ENCODE results near the gene OTULINL.

The OTULINL gene

DNA sequence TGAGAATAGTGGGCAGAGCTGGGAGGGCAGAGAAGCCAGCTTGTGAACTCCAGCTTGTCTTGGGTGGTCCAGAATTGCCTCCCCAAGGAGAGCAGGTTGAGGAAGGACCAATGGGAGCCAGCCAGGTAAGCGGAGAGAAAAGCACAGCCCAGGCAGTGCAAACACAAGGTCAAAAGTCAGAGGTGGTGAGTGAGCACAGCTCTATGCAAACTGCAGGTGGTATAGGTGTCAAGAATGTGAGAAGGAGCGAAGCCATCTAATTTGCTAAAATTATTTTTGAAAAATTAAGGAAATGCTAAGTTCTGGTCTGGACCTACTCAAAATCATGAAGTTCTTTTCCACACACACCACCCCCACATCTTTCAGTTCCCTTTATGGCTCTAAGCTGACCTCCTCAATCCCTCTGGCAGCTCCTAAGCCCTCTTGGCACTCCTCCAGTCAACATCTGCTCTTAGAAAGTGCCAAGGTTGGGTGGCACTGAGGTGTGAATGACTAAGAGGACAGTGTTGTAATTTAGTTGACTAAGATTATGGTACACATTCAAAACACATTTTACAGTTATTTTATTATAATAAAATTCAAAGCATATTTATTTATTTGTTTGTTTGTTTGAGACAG lies 6.6 kb upstream of the OTULINL start:
- WGBS: 94% methylated on average over 1 of the region's 2 CpGs
- H2AK5ac ChIP-seq (ENCODE audit: low read length, severe bottlenecking): no peak overlapping the region

GRCh38 chr5:14576206-14576605 lies 5.4 kb upstream of the OTULINL start:
- Histone ChIP-seq H3K4me3 (ENCODE audit: insufficient read depth in 1 of 2, low read depth in 1 of 2, low read length in 2 of 2) (no peak overlapping the region), H4K8ac (ENCODE audit: low read length) (no peak overlapping the region), H2BK15ac (ENCODE audit: low read depth, poor library complexity, severe bottlenecking) (no peak overlapping the region), H3K18ac (ENCODE audit: low read depth in 1 of 2, low read length in 2 of 2) (no peak overlapping the region), H2BK5ac (ENCODE audit: low read depth, low read length, poor library complexity, severe bottlenecking) (no peak overlapping the region), H2BK12ac (ENCODE audit: low read length in 2 of 2) (no peak overlapping the region), H3K9me3 (ENCODE audit: control insufficient read depth, low read length) (peaks cover 3% of the 10 kb centered on the region), H2BK120ac (ENCODE audit: low read depth, low read length) (no peak overlapping the region), H3K4me2 (ENCODE audit: low read length, poor library complexity, severe bottlenecking) (no peak overlapping the region), H3K4ac (ENCODE audit: low read depth in 1 of 2, low read length in 2 of 2) (no peak overlapping the region), H2AFZ (ENCODE audit: low read depth, low read length) (no peak overlapping the region), H3K27ac (ENCODE audit: low read length, poor library complexity, severe bottlenecking) (no peak overlapping the region), H3K9ac (ENCODE audit: low read length) (no peak overlapping the region), H3K14ac (ENCODE audit: low read length in 2 of 2) (no peak overlapping the region), H3K23ac (ENCODE audit: low read length in 2 of 2) (no peak overlapping the region), H3K79me1 (replicated peaks; ENCODE audit: low read length, poor library complexity, severe bottlenecking) (no peaks in the 10 kb centered on the region), H2AK5ac (ENCODE audit: low read length, severe bottlenecking) (no peak overlapping the region), H3K4me1 (ENCODE audit: control insufficient read depth, insufficient read depth, low read depth, low read length) (peaks cover under 1% of the 10 kb centered on the region), H3K27me3 (ENCODE audit: control insufficient read depth in 1 of 2, insufficient read depth in 1 of 2, low read length in 2 of 2) (peaks cover 16 to 40% of the 10 kb centered on the region in 2 experiments), H4K91ac (ENCODE audit: low read length) (no peak overlapping the region), H3K36me3 (ENCODE audit: control insufficient read depth in 1 of 2, insufficient read depth in 2 of 2, low read depth in 1 of 2, low read length in 2 of 2) (no peaks in the 10 kb centered on the region)
- DNase-seq: no peak
- 89% methylated on average over 7 of the region's 7 CpGs for WGBS

More for the DNA sequence above, 6.6 kb upstream of the OTULINL start:
- Histone ChIP-seq H2BK12ac (ENCODE audit: low read length in 2 of 2) (no peak overlapping the region), H3K4ac (ENCODE audit: low read depth in 1 of 2, low read length in 2 of 2) (no peak overlapping the region), H3K4me3 (ENCODE audit: insufficient read depth in 1 of 2, low read depth in 1 of 2, low read length in 2 of 2) (no peak overlapping the region), H4K91ac (ENCODE audit: low read length) (no peak overlapping the region), H2BK120ac (ENCODE audit: low read depth, low read length) (no peak overlapping the region), H3K79me1 (replicated peaks; ENCODE audit: low read length, poor library complexity, severe bottlenecking) (no peaks in the 10 kb centered on the region), H3K18ac (ENCODE audit: low read depth in 1 of 2, low read length in 2 of 2) (no peak overlapping the region), H3K23ac (ENCODE audit: low read length in 2 of 2) (no peak overlapping the region), H3K4me2 (ENCODE audit: low read length, poor library complexity, severe bottlenecking) (no peak overlapping the region), H3K36me3 (ENCODE audit: control insufficient read depth in 1 of 2, insufficient read depth in 2 of 2, low read depth in 1 of 2, low read length in 2 of 2) (no peaks in the 10 kb centered on the region), H4K8ac (ENCODE audit: low read length) (no peak overlapping the region), H2AFZ (ENCODE audit: low read depth, low read length) (no peak overlapping the region), H3K27ac (ENCODE audit: low read length, poor library complexity, severe bottlenecking) (no peak overlapping the region), H3K14ac (ENCODE audit: low read length in 2 of 2) (no peak overlapping the region), H3K27me3 (ENCODE audit: control insufficient read depth in 1 of 2, insufficient read depth in 1 of 2, low read length in 2 of 2) (peaks cover 13 to 30% of the 10 kb centered on the region in 2 experiments), H3K4me1 (ENCODE audit: control insufficient read depth, insufficient read depth, low read depth, low read length) (no peaks in the 10 kb centered on the region), H2BK15ac (ENCODE audit: low read depth, poor library complexity, severe bottlenecking) (no peak overlapping the region), H2BK5ac (ENCODE audit: low read depth, low read length, poor library complexity, severe bottlenecking) (no peak overlapping the region), H3K9ac (ENCODE audit: low read length) (no peak overlapping the region), H3K9me3 (ENCODE audit: control insufficient read depth, low read length) (peaks cover 3% of the 10 kb centered on the region)
- DNase-seq: no peak

DNA sequence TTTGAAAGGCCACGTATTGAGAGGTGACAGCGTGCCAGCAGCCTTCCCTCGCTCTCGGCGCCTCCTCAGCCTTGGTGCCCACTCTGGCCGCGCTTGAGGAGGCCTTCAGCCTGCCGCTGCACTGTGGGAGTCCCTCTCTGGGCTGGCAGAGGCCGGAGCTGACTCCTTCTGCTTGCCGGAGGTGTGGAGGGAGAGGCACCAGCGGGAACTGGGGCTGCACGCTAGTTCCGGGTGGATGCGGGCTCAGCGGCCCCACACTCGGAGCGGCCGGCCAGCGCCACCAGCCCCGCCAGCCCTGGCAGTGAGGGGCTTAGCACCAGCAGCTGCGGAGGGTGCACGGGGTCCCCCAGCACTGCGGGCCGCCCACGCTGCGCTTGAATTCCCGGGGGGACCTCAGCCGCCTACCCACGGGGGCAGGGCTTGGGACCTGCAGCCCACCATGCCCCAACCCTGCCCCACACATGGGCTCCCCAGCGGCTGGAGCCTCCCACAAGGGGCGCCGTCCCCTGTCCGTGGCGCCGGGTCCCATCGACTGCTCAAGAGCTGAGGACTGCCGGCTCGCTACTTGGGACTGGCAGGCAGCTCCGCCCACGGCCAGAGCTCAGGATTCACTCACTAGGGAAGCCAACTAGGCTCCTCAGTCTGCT lies 4.4 kb upstream of the OTULINL start:
- H3K4ac ChIP-seq (ENCODE audit: low read depth in 1 of 2, low read length in 2 of 2): no peak overlapping the region
- H3K27ac ChIP-seq (ENCODE audit: low read length, poor library complexity, severe bottlenecking): no peak overlapping the region
- no peak overlapping the region for H3K14ac ChIP-seq (ENCODE audit: low read length in 2 of 2)
- peak overlapping the region in 1 of 2 experiments; percentile 34 for H2BK12ac ChIP-seq (ENCODE audit: low read length in 2 of 2)
- H3K27me3 ChIP-seq (ENCODE audit: control insufficient read depth in 1 of 2, insufficient read depth in 1 of 2, low read length in 2 of 2): peaks cover 18 to 40% of the 10 kb centered on the region in 2 experiments
- no peaks in the 10 kb centered on the region for H3K36me3 ChIP-seq (ENCODE audit: control insufficient read depth in 1 of 2, insufficient read depth in 2 of 2, low read depth in 1 of 2, low read length in 2 of 2)
- no peak overlapping the region for H2BK15ac ChIP-seq (ENCODE audit: low read depth, poor library complexity, severe bottlenecking)
- no peak overlapping the region for H3K18ac ChIP-seq (ENCODE audit: low read depth in 1 of 2, low read length in 2 of 2)
- no peak overlapping the region for H4K91ac ChIP-seq (ENCODE audit: low read length)
- no peak overlapping the region for H2BK120ac ChIP-seq (ENCODE audit: low read depth, low read length)
- DNase-seq: no peak
- no peak overlapping the region for H3K23ac ChIP-seq (ENCODE audit: low read length in 2 of 2)
- peaks cover 7% of the 10 kb centered on the region for H3K4me1 ChIP-seq (ENCODE audit: control insufficient read depth, insufficient read depth, low read depth, low read length)
- H3K4me3 ChIP-seq (ENCODE audit: insufficient read depth in 1 of 2, low read depth in 1 of 2, low read length in 2 of 2): no peak overlapping the region
- H3K79me1 ChIP-seq (replicated peaks; ENCODE audit: low read length, poor library complexity, severe bottlenecking): no peaks in the 10 kb centered on the region
- no peak overlapping the region for H3K9ac ChIP-seq (ENCODE audit: low read length)
- no peak overlapping the region for H2AFZ ChIP-seq (ENCODE audit: low read depth, low read length)
- no peak overlapping the region for H4K8ac ChIP-seq (ENCODE audit: low read length)
- 87% methylated on average over 35 of the region's 40 CpGs for WGBS
- no peak overlapping the region for H3K4me2 ChIP-seq (ENCODE audit: low read length, poor library complexity, severe bottlenecking)
- no peak overlapping the region for H2BK5ac ChIP-seq (ENCODE audit: low read depth, low read length, poor library complexity, severe bottlenecking)
- H3K9me3 ChIP-seq (ENCODE audit: control insufficient read depth, low read length): peaks cover 3% of the 10 kb centered on the region
- H2AK5ac ChIP-seq (ENCODE audit: low read length, severe bottlenecking): no peak overlapping the region

- H3K4me3 ChIP-seq (ENCODE audit: insufficient read depth in 1 of 2, low read depth in 1 of 2, low read length in 2 of 2): no peak overlapping the region
- H3K9me3 ChIP-seq (ENCODE audit: control insufficient read depth, low read length): no peaks in the 10 kb centered on the region
- no peak overlapping the region for H2BK120ac ChIP-seq (ENCODE audit: low read depth, low read length)
- no peak overlapping the region for H3K4ac ChIP-seq (ENCODE audit: low read depth in 1 of 2, low read length in 2 of 2)
- H3K4me1 ChIP-seq (ENCODE audit: control insufficient read depth, insufficient read depth, low read depth, low read length): peaks cover 8% of the 10 kb centered on the region
- WGBS: 92% methylated on average over 3 of the region's 4 CpGs
- peaks cover 22 to 43% of the 10 kb centered on the region in 2 experiments for H3K27me3 ChIP-seq (ENCODE audit: control insufficient read depth in 1 of 2, insufficient read depth in 1 of 2, low read length in 2 of 2)
- H2AK5ac ChIP-seq (ENCODE audit: low read length, severe bottlenecking): no peak overlapping the region
- H3K4me2 ChIP-seq (ENCODE audit: low read length, poor library complexity, severe bottlenecking): no peak overlapping the region
- H2BK12ac ChIP-seq (ENCODE audit: low read length in 2 of 2): no peak overlapping the region
- H3K27ac ChIP-seq (ENCODE audit: low read length, poor library complexity, severe bottlenecking): no peak overlapping the region
- no peak overlapping the region for H2AFZ ChIP-seq (ENCODE audit: low read depth, low read length)
- no peak overlapping the region for H3K14ac ChIP-seq (ENCODE audit: low read length in 2 of 2)
- H2BK5ac ChIP-seq (ENCODE audit: low read depth, low read length, poor library complexity, severe bottlenecking): no peak overlapping the region
- H2BK15ac ChIP-seq (ENCODE audit: low read depth, poor library complexity, severe bottlenecking): no peak overlapping the region
- no peak for DNase-seq
- no peak overlapping the region for H3K9ac ChIP-seq (ENCODE audit: low read length)
- no peak overlapping the region for H3K23ac ChIP-seq (ENCODE audit: low read length in 2 of 2)
- no peaks in the 10 kb centered on the region for H3K79me1 ChIP-seq (replicated peaks; ENCODE audit: low read length, poor library complexity, severe bottlenecking)
- no peak overlapping the region for H4K8ac ChIP-seq (ENCODE audit: low read length)
- H4K91ac ChIP-seq (ENCODE audit: low read length): no peak overlapping the region
- no peak overlapping the region for H3K18ac ChIP-seq (ENCODE audit: low read depth in 1 of 2, low read length in 2 of 2)
- H3K36me3 ChIP-seq (ENCODE audit: control insufficient read depth in 1 of 2, insufficient read depth in 2 of 2, low read depth in 1 of 2, low read length in 2 of 2): no peaks in the 10 kb centered on the region
Measured at GRCh38 chr5:14577971-14578370, 3.6 kb upstream of the OTULINL start.
